OCI-M1 (cell line): Measurements from ENCODE around the gene GP9.
"Not testable (repeated sequence)": the region's sequence is repeated elsewhere in the genome, so short reads cannot be mapped to it uniquely, and the experiment has no call there.

Source experiments
- DNase-seq: peaks from one replicate; lab custom pipeline; 2025; lab: John Stamatoyannopoulos, UW

The GP9 gene

DNA sequence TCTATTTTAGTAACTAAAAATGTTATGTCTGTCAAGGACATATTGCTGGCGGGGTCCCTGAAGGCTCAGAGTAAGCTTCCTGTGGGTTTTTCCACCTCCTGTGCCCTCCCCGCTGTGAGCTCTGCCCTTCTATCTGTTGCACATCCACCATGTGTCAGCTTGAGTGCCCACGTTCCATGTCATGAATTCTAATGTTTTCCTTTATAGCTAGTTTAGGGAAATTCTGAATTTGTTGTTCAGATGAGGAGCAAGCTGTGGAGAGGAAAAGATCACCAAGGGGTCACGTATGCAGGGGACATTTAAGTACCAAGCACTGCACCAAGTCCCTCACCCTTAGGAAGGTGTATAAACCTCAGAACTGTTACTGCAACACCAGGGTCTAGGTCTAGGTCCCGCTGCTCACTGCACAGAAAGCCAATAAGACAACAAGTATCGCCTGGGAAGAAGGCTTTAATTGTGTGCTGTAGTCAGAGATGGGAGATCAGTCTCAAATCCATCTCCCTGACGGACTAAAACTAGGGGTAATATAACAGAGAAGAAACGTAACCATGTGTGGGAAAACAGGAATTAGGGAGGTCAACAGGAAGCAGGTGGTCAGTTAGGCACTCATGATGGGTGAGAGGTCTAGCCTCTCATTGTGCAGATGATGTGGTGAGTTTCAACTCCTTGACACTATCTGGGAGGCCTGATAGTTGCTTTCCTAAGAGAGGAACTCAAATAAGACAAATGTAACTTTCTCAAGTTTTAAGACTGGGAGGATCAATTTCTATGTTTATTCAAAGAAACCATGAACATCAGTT is 9.7 kb downstream of the GP9 start:
- DNase-seq = no peak

DNA sequence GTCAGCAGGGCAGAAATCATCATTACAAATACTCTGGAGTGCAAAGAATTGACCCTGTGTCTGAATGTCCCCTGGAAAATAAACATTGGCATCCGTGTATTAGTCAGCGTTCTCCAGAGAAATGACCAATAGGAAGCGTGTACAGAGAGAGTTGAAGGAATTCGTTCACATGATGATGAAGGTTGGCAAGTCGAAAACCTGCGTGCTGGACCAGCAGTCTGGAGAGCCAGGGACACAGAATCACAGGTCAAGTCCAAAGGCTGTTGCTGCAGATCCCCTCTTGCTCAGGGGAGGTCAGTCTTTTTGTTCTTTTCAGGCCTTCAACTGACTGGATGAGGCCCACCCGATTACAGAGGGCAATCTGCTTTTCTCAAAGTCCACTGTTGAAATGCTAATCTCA is 16.6 kb downstream of the GP9 start:
- DNase-seq = no peak

DNA sequence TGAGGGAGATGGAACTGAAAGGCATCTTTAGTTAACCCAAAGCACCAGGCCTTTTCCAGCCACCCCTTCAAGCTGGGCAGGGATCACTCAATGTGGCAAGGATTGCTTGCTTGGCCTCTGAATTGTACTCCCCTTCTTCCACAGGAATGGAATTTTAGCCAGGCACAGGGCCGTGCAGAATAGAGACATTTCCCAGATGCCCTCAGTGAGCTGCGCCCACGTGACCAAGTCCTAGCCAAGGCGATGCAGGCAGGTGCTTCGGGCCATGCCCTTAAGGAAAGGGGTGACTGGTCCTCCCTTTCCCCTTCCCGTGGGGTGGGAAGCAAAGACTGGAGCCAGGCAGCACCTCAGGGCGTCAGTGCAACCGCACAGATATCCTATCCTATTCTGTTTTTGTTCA is 17.9 kb downstream of the GP9 start:
- no peak for DNase-seq

DNA sequence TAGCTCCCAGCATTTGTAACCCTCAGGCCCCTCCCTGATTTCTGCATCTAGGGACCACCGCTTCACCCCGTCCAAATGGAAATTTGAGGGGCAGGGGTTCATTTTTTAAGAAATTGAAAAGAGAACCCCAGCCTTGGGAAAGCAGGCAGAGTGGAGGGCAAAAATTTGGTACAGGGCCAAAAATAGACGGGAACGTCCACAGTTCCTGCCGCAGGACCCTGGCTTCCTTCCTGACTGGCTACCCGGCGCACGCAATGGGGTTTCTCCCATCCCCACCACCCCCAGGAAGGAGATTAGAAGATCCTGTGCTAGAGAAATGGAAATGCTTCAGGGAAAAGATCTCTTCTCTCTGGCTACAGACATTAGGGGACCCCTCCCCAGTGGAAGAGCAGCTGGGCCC is 20.9 kb downstream of the GP9 start:
- no peak for DNase-seq

DNA sequence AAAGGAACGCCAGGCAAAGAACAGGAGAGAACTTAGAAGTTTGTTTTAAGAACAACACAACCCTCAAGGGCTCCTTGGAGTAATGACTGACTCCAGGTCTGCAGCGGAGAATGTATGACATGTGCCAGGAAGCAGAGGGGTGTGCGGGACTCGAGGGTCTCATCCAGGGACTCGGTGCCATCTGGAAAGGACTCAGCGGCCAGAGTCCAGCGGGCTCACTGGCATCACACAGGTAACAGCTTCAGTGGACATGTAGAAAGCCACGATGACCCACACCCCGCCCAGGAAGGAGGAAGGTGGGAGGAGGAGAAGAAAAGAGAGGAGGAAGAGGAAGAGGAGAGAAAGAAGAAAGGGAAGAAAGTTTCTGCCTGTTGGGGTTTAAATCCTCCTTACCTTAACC is 21.4 kb downstream of the GP9 start:
- DNase-seq = no peak

DNA sequence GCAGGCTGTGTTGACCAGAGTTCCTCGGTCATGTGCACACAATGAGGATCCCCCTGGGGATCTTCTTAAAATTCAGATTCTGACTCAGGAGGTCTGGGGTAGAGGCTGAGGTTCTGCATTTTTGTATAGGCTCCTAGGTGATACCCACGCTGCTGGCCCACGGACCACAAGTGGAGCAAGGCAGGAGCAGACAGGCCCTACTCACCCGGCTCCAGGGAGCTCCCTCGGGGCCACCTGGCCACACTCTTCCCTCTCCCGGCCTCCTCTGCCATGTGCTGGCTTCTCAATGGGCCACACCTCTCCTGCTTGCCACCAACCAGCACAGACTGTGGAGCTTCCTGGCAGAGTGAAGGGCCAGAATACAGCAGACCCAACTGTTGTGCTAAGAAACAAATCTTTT is 23.9 kb downstream of the GP9 start:
- no peak for DNase-seq

DNA sequence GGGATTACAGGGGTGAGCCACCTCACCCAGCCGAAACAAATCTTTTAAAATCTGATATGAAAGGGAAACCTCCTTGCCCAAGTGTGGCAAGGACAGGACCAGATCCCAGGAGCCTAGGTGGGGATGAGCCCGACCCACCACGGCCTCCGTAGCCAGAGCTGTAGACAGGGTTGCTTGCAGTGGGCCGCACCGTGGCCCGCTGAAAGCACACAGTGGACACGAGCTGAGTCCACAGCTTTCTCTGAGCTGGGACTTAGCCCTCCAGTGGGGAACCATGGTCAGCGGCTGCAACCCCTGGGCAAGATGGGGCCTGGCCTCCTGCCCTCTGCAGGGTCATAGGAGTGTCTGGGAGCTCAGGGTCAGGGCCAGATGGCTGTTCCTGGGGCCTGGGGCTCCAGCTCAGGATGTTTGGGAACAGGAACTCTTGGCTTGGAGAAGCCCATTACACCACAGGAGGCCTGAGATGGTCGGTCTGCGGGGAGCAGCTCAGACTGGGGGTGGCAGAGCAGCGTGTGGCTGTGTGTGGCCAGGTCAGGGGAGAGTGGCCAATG is 24.7 kb downstream of the GP9 start:
- DNase-seq = no peak

DNA sequence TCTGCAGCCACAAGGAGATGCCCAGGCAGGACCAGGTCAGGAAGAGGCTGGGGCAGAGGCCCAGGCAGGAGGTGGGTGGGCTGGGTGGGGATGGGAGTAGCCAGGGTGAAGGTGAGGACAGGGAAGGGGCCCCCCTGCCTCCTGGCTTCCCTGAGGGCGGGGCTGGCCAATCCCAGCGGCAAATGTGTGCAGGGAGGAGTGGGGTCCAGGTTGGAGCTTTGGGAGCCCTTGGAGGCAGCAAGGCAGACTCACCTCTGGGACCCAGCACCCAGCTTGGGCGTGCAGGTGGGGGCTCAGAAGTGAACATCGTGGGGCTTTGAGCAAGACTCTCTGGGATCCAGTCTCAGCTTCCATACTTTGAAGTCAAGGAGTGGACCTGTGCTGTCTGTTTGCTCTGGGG is 25.2 kb downstream of the GP9 start:
- no peak for DNase-seq

DNA sequence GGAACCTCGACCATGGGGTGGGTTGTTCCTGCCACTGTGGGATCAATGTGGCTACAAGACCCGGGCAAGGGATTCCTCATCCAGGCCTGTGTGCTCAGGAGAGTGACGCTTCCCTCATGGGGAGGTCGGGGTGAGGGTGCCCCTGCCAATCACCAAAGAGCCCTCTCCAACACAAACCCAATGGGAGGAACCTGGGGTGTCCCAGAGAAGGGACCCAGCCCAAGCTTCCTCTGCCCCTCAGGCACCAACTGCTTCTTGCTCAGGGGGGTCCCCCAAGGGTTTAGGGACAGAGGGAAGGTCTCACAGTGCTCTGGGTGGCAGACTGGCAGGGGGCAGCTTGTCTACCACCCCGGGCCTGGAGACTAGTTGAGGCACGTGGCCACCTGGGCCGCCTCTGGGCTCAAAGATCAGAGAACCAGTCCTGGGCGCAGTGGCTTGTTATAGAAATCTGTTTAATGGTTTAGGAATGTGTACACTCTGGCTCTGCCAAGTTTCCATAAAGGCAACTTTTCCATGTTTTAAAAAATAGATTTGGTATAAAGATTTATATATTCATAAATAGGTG is 26.6 kb downstream of the GP9 start:
- DNase-seq = no peak

DNA sequence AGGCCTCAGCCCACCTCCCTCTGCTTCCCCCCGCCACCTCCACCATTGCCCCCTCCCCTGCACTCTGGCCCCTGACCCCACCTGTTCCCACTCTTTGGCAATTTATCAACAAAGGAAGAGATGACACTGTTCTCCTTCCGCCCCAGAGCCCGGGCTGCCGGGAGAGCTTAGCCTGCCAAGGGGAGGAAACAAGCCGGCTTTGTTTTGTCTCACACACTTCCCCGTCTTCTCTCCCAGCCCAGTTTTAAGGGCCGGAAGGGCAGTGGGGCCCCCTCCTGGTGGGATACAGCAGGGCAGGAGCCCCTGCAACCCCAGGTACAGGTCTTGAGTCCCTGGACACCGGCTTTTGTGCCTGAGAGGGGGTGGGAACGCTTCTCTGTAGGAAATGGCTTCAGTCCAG is 27.3 kb downstream of the GP9 start:
- DNase-seq = peak; percentile 68

DNA sequence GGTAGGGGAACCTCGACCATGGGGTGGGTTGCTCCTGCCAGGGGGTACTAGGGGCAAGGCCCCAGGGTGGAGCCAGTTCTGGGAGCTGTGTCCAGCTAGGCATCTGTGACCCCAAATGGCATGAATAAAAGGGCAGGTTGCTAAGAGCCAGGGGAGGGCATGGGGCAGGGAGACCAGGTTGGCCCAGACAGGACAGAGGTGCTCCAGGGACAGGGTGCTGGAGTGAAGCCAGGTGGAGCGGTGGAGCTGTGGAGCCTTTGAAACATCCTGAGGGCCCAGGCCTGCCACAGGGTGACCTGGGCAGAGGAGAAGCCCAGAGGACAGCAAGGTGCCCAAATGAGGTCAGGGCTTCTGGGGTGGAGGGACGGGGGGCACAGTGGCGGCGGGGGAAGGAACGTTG is 27.7 kb downstream of the GP9 start:
- DNase-seq = not testable (repeated sequence)

DNA sequence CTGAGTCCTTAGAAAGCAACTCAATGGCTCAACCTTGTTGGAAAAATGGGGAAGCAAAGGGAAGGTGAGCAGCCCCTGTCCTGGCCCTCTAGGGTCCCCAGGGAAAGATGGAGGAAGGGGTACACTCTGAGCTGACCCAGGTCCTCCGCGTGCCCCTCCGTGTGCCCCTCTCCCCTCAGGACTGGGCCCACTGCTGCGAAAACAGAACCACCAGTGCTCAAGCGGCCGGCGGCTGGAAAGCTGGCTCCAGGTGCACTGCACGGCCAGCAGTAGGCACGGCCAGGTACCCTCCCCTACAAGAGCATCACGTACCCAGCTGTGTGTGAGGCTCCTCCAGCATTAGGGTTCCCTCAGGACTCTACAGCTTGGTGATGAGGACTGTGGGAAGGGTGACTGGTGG is 34.7 kb downstream of the GP9 start:
- no peak for DNase-seq

DNA sequence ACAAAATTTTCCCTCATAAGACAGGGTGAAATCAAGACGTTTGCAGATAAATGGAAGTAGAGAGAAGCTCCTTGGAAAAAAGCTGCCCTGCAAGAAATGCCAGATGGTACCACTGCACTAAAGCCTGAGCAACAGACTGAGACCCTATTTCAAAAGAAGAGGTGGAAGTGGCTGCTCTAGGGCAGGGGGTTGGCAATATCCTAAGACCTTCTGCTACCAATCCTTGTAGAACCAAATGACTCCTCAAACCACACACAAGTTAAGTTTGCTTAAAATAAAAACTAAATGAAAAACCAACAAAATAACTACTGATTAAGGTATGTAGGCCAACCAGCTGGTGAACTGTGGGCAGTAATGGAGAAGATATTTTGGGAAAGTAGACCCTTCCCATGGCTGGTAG is 39.7 kb downstream of the GP9 start:
- no peak for DNase-seq

DNA sequence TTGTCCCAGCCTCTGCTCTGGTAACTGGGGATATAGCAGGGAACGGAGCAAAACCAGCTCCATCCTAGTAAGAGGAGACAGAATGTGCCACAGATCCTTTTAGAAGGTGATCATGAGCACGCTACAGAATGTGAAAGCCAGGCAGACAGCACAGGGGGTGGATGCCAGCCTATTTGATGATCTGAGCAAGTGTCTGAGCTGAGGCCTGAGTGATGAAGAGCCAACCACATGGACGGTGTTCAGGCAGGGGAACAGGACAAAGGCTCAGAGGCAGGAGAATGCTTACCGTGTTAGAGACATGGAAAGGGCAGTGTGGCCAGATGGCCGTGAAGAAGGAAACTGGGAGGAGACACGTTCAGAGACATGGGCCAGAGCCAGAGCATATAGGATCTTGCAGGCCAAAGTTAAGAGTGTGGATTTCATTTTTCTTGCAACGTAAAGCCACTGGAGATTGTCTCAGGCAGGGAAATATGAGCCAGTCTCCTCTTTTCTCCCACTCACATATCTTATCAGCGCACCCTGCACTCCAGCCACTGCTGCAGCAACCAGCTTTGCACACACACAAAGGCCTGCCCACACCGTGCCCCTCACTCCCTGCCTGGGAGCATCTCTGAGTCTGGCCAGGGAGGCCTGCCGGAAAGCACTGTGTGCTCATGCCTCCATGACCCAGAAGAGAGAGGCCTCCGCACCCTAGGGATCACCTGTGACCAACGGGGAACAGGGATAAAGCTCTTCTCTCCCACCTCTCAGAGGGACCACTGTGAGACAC is 41.0 kb downstream of the GP9 start:
- peak; percentile 19 for DNase-seq

DNA sequence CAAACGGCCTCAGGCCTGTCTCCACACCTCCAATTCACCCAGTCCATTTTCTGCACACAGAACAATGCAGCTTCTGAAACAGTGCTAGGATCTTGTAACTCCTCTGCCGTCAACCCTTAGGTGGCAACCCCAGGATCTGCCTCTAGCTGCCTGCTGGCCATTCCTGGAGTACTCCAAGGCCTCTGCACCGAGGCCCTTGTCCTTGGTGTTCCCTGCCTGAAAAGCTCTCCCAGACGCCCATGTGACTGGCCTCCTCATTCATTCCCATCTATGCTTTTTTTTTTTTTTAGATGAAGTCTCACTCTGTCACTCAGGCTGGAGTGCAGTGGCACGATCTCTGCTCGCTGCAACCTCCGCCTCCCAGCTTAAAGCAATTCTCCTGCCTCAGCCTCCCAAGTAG is 42.7 kb downstream of the GP9 start:
- no peak for DNase-seq

DNA sequence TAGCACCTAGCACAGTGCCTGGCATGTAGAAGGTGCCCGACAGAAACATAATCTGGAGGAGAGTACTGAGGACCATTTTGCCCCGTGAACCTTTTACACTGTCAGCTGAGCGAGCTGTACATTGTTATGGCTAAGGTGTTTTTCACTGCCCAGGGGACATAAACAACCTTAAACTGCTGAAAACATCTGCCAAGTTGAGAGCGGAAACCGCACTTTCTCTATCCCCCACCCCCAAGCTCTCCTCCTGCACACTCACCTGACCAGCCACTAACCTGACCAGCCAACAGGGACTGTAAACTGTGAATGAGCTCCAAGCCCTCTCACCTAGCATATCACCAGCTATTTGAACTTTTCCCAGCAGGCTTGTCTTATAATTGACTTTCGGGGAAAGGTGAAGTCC is 43.5 kb downstream of the GP9 start:
- DNase-seq = no peak

DNA sequence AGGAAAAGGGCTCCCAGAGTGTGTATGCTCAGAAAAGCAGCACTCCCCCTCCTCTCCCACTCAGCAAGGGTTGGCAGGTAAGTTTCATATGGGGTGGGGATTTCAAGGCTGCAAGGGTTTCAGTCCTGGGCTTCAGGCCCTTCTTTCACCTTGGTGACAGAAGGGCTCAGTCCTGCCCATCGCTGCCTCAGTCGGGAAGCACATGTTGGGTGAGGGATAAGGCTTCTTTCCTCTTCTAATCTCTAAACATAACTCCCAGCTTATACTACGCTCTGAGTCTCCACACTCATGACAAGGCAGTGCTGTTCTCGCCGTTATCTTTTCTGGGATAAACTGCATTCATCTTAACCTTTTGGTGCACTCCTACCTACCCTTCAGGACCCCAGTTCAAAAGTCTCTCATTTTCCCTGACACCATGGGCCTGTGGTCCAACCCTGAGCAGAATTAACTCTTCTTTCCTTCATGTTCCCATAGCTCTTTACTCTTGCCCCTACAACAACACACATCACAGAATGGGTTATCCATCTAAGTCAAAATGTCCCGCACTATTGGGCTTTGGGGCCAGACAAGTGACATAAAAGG is 44.0 kb downstream of the GP9 start:
- no peak for DNase-seq

DNA sequence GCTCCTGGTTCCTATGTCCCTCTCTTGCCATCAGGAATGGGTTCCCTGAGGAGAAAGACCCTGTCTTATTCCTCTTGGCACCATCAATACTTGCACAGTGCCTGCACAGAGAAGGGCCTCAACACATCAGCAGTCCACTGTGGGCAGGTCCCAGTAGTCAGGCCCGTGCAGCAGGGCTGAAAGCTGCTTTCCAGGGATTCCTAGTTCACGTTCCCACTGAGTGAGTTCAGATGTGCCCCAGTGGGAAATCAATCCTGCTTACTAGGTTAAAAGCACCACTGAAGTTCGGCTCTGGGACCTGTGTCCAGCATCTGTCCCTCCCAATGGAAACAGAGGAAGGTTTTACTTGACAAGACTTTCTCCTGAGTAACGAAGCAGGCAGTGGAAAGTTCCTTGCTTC is 45.3 kb downstream of the GP9 start:
- DNase-seq = no peak

DNA sequence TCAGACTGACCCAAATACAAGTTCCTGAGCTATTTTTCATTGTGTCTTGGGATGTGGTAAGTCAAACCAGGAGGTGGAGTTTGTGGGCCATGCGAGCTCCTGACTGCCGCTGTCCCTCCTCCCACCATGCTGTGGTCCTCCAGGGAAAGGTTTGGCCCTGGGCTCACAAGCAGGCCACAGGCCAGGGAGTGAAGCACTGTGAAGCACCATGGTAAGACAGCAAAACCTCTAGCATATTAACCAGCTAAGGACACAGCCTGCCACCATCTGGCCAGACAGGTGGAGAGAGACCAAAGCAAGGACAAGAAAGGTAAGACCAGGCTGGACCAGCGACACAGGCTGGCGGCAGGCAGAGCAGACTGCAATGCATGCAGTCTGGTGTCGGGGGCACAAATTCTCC is 45.7 kb downstream of the GP9 start:
- no peak for DNase-seq

DNA sequence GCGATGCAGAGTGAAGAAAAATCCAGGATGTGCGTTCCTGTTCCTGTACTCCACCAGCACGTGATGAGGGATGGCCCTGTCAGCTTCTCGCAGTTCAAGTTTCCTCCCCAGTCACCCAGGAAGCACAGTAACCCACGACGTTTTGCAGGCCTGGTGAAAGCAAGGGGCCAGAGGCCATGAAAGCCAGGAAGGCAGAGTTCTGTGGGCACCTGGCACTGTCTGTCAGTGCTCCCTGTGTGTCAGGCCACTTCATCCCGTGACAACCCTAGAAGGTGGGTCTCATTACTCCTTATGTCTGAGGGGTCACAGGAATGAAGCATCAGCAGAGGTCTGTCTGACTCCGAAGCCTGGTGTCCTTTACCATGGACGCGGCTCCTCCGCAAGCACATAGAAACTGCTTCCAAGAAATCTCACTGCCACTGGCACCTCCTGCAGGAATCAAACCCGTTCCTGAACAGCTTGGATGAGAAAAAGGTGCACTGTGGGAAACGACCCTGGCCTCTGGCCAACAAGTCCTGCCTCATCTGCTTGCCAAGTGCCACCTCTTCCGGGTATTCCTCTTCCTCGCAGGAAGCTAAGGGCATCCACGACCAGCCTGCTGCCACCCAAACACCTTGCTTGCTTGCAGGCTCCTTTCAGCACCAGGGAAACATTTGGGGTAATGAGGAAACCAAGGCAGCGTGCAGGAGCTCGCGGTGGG is 46.4 kb downstream of the GP9 start:
- no peak for DNase-seq

DNA sequence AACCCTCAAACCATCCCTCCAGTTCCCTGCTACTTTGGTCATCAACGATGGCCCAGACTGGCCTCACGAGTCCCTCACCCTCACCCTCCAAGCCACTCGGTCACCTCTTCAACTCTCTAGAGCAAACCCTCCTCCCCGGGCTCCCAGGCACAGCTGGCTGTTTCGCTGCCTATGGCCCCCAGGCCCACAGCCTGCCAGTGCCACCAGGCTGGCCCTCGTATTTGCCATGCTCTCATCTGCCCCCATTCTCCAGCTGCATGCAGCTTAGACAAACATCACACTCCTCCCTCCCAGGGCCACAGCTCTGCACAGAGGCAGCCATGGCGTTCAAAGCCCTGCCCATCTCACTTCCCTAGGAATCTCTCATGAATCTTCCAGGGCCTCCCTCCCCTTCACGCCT is 47.2 kb downstream of the GP9 start:
- DNase-seq = no peak
